NCI-H2196 treated with DMSO at 0.1 percent for 48 hours (cell line): ENCODE results near the gene HPX.

Experiments used
- DNase-seq: peaks from one replicate; lab custom pipeline; 2025; ENCODE audit not compliant: unreplicated experiment; lab: John Stamatoyannopoulos, UW

HPX gene

GRCh38 chr11:6468712-6469495 lies 28.1 kb upstream of the HPX start:
- DNase-seq, result peak; percentile 84

- DNase-seq, result no peak
Measured at GRCh38 chr11:6459099-6459450, 18.3 kb upstream of the HPX start.

- DNase-seq, result no peak
Measured at GRCh38 chr11:6458352-6459098, 17.7 kb upstream of the HPX start.

- DNase-seq, result no peak
Measured at GRCh38 chr11:6457581-6458320, 17.0 kb upstream of the HPX start.

GRCh38 chr11:6456361-6457073 lies 15.7 kb upstream of the HPX start:
- no peak for DNase-seq

GRCh38 chr11:6455070-6455469 lies 14.3 kb upstream of the HPX start:
- no peak for DNase-seq

- DNase-seq, result no peak
Measured at GRCh38 chr11:6453152-6453551, 12.4 kb upstream of the HPX start.

GRCh38 chr11:6452219-6452618 lies 11.4 kb upstream of the HPX start:
- no peak for DNase-seq

GRCh38 chr11:6448574-6448973 lies 7.8 kb upstream of the HPX start:
- no peak for DNase-seq

- DNase-seq, result no peak
Measured at GRCh38 chr11:6443269-6444003, 2.6 kb upstream of the HPX start.

GRCh38 chr11:6442441-6442840 lies 1.7 kb upstream of the HPX start:
- DNase-seq, result no peak

- peak; percentile 64 for DNase-seq
Measured at GRCh38 chr11:6438979-6439571, 1.7 kb downstream of the HPX start.

GRCh38 chr11:6437993-6438392 lies 2.8 kb downstream of the HPX start:
- no peak for DNase-seq

- DNase-seq, result no peak
Measured at GRCh38 chr11:6437423-6437822, 3.4 kb downstream of the HPX start.

GRCh38 chr11:6433998-6434660 lies 6.7 kb downstream of the HPX start:
- DNase-seq, result no peak

GRCh38 chr11:6431861-6432260 lies 8.9 kb downstream of the HPX start:
- peak; percentile 56 for DNase-seq

- no peak for DNase-seq
Measured at GRCh38 chr11:6427516-6427915, 13.3 kb downstream of the HPX start.

- DNase-seq, result no peak
Measured at GRCh38 chr11:6420677-6421076, 20.1 kb downstream of the HPX start.

GRCh38 chr11:6419009-6419631 lies 21.7 kb downstream of the HPX start, which contains the start of gene APBB1:
Gene APBB1 (minus strand): TSS chr11:6419094. CDS start chr11:6411347, 7,747 bp downstream.
- peak; percentile 28 for DNase-seq
